SU-DHL-6 (cell line): ENCODE results near the gene INPP4A.

Source experiments
- H2AFZ ChIP-seq: fragments of 200-600 bp; sonication (generic); 2 replicates; pipeline ENCODE4 v1.6.1; 2014; ENCODE audit warnings: low read depth, mild to moderate bottlenecking, moderate library complexity, mixed read lengths, antibody characterized with exemption, low read length; ENCODE audit not compliant: severe bottlenecking
- H3F3A ChIP-seq: fragments of 200-600 bp; shearing (Covaris generic); 2 replicates; pipeline ENCODE4 v1.6.0; 2016; ENCODE audit warnings: antibody characterized with exemption, mild to moderate bottlenecking; ENCODE audit not compliant: insufficient read depth
- H3K27ac ChIP-seq: fragments of 200-600 bp; sonication (generic); 2 replicates; pipeline ENCODE4 v1.5.1; 2016; ENCODE audit warnings: low read depth, mild to moderate bottlenecking, low read length, moderate library complexity, mixed read lengths
- H3K27me3 ChIP-seq: fragments of 200-600 bp; sonication (generic), shearing (Covaris generic); 2 replicates; pipeline ENCODE4 v1.6.0; 2014; ENCODE audit warnings: mild to moderate bottlenecking, low read length
- H3K36me3 ChIP-seq: fragments of 200-600 bp; sonication (generic); 2 replicates; pipeline ENCODE4 v1.6.1; 2014; ENCODE audit warnings: mild to moderate bottlenecking, low read length, mixed read lengths
- H3K4me2 ChIP-seq: fragments of 300-600, 200-600 bp; shearing (Covaris generic), sonication (generic); 2 replicates; pipeline ENCODE4 v1.6.0; 2014; ENCODE audit warnings: low read length, low read depth, mild to moderate bottlenecking; ENCODE audit not compliant: poor library complexity, severe bottlenecking
- H3K4me3 ChIP-seq: fragments of 200-600 bp; sonication (generic); 2 replicates; pipeline ENCODE4 v1.5.1; 2014; ENCODE audit warnings: antibody characterized with exemption, low read length, mild to moderate bottlenecking, mixed read lengths; ENCODE audit not compliant: insufficient read depth, poor library complexity, severe bottlenecking
- H3K79me2 ChIP-seq: fragments of 200-600 bp; sonication (generic); 2 replicates; pipeline ENCODE4 v1.6.1; 2014; ENCODE audit warnings: mild to moderate bottlenecking, low read length, moderate library complexity; ENCODE audit not compliant: insufficient read depth
- H3K9ac ChIP-seq: fragments of 200-600 bp; sonication (generic); 2 replicates; pipeline ENCODE4 v1.7.0; 2014; ENCODE audit warnings: mild to moderate bottlenecking, low read length
- H3K9me2 ChIP-seq: fragments of 200-600 bp; sonication (generic); replicated peaks from 2 replicates; pipeline ENCODE4 v1.6.1; 2014; ENCODE audit warnings: low read length; ENCODE audit not compliant: insufficient read depth
- H3K9me3 ChIP-seq: fragments of 200-600 bp; sonication (generic); 2 replicates; pipeline ENCODE4 v1.6.1; 2014; ENCODE audit warnings: low read length, mixed read lengths; ENCODE audit not compliant: insufficient read depth
- H4K20me1 ChIP-seq: fragments of 200-600 bp; sonication (generic); 2 replicates; pipeline ENCODE4 v1.6.1; 2014; ENCODE audit warnings: low read depth, mild to moderate bottlenecking, antibody characterized with exemption, low read length, moderate library complexity, mixed read lengths
- CTCF ChIP-seq: fragments of 200-600 bp; sonication (generic); IDR thresholded peaks from one replicate; pipeline ENCODE4 v1.5.1; 2017; ENCODE audit warnings: antibody characterized with exemption, mild to moderate bottlenecking, low read length, moderate library complexity; ENCODE audit not compliant: insufficient read depth, poor library complexity, severe bottlenecking
- EZH2phosphoT487 ChIP-seq: fragments of 200-600 bp; sonication (generic), shearing (Covaris generic); conservative IDR thresholded peaks from 2 replicates; pipeline ENCODE4 v1.6.1; 2018; ENCODE audit warnings: mild to moderate bottlenecking, antibody characterized with exemption, low read length, moderate library complexity, mixed read lengths

Gene INPP4A

GRCh38 chr2:98472132-98472650 lies 27.5 kb downstream of the INPP4A start:
- no peak overlapping the region for H3K9ac ChIP-seq

GRCh38 chr2:98472961-98473746 lies 28.5 kb downstream of the INPP4A start:
- Histone ChIP-seq H3F3A (no peaks in the 10 kb centered on the region), H3K36me3 (no peaks in the 10 kb centered on the region), H3K27ac (no peak overlapping the region), H3K4me2 (no peak overlapping the region), H3K4me3 (no peak overlapping the region), H3K9me3 (no peaks in the 10 kb centered on the region), H3K27me3 (no peaks in the 10 kb centered on the region), H3K79me2 (no peaks in the 10 kb centered on the region), H4K20me1 (no peaks in the 10 kb centered on the region; the same call in 1 of the 2 replicates), H2AFZ (no peak overlapping the region), H3K9ac (no peak overlapping the region), H3K9me2 (no peaks in the 10 kb centered on the region)
- no peak for TF ChIP-seq CTCF
- TF ChIP-seq EZH2phosphoT487 = no peak

More at GRCh38 chr2:98472132-98472650, 27.5 kb downstream of the INPP4A start:
- Histone ChIP-seq H2AFZ (no peak overlapping the region), H3K4me2 (no peak overlapping the region), H3K4me3 (no peak overlapping the region), H3K9me2 (no peaks in the 10 kb centered on the region), H3F3A (no peaks in the 10 kb centered on the region), H3K36me3 (no peaks in the 10 kb centered on the region), H3K79me2 (no peaks in the 10 kb centered on the region), H3K27me3 (no peaks in the 10 kb centered on the region), H3K27ac (no peak overlapping the region), H4K20me1 (no peaks in the 10 kb centered on the region; the same call in 1 of the 2 replicates), H3K9me3 (no peaks in the 10 kb centered on the region)
- no peak for TF ChIP-seq EZH2phosphoT487
- TF ChIP-seq CTCF = no peak

- Histone ChIP-seq H3K36me3 (no peaks in the 10 kb centered on the region), H3K4me2 (no peak overlapping the region), H3K9me3 (no peaks in the 10 kb centered on the region), H3K9ac (no peak overlapping the region), H3K27ac (no peak overlapping the region), H2AFZ (no peak overlapping the region), H4K20me1 (no peaks in the 10 kb centered on the region; the same call in 1 of the 2 replicates), H3K4me3 (no peak overlapping the region), H3K27me3 (no peaks in the 10 kb centered on the region), H3K9me2 (no peaks in the 10 kb centered on the region), H3K79me2 (no peaks in the 10 kb centered on the region), H3F3A (no peaks in the 10 kb centered on the region)
- TF ChIP-seq EZH2phosphoT487 (no peak), CTCF (no peak)
Observed at GRCh38 chr2:98473995-98474780, 29.5 kb downstream of the INPP4A start.
